Lower leg skin (tissue), 4 donors: ENCODE data around the gene AOPEP. TPM values are rescaled to one million over a fixed set of nuclear protein-coding genes. Genes with fewer than 3 reads are reported as not detected.

Experiments used
- DNase-seq, 2 donors: peaks; one replicate each; pipeline ENCODE4 v3.0.0-alpha.2; 2019; ENCODE audit warnings: low spot score in 2 of 2
- H3K4me3 ChIP-seq: fragments of 200-600 bp; sonication (generic); 2 replicates; pipeline ENCODE4 v1.5.1; 2017; ENCODE audit warnings: mild to moderate bottlenecking, low read depth; ENCODE audit not compliant: poor library complexity, severe bottlenecking
- CTCF ChIP-seq, 3 donors: fragments of 450-650 bp; IDR thresholded peaks; one replicate each; pipeline ENCODE4 v1.5.1; 2016; ENCODE audit warnings: antibody characterized with exemption in 3 of 3, mild to moderate bottlenecking in 3 of 3, moderate library complexity in 2 of 3
- POLR2A ChIP-seq, 2 donors: fragments of 450-650 bp; IDR thresholded peaks; one replicate each; pipeline ENCODE4 v1.6.1; 2016 to 2017; ENCODE audit warnings: antibody characterized with exemption in 2 of 2, mild to moderate bottlenecking in 1 of 2, moderate library complexity in 1 of 2
- whole genome bisulfite sequencing, 2 donors: methylation state at CpG; one replicate each; pipeline ENCODE4 v1.1.5; 2018; 5-methylcytosine and 5-hydroxymethylcytosine counted together
- intact Hi-C: fragments of 100-400 bp; cut with DNase I; formaldehyde crosslinking; loops from one replicate; pipeline ENCODE4 v1.15.0; 2023; ENCODE audit warnings: low total_unique reads
- total RNA-seq, 4 donors: library from RNA; depleted of rRNA; stranded (reverse); fragments of >200 nt; gene quantifications; one replicate each; pipeline ENCODE4 v1.1.0, GENCODE V29; 2016

The AOPEP gene
- total RNA-seq, 4 donors from 2014 or later = 66.3 to 136 (median 118) TPM

- 35 to 36% methylated on average over 14 of the region's 14 CpGs for WGBS, 2 donors
- no peak overlapping the region for H3K4me3 ChIP-seq
- peak; percentile 94 to 96 for DNase-seq
- intact Hi-C loops = loop anchor here (2.0 to 10.0 kb wide), 2 partner anchors 222 to 344 kb away; no protein-coding TSS in a partner anchor
- no peak for TF ChIP-seq POLR2A (IDR thresholded peaks at IDR 0.05)
- no peak for TF ChIP-seq CTCF (IDR thresholded peaks at IDR 0.05)
Observed at GRCh38 chr9:94783102-94783682, 56.7 kb downstream of the AOPEP start.

- TF ChIP-seq POLR2A (IDR thresholded peaks at IDR 0.05) (no peak), CTCF (IDR thresholded peaks at IDR 0.05) (no peak)
- no peak for DNase-seq
- intact Hi-C loops = loop anchor here (2.0 to 10.0 kb wide), 2 partner anchors 221 to 343 kb away; no protein-coding TSS in a partner anchor
- WGBS, 2 donors = 72 to 74% methylated on average over 2 of the region's 2 CpGs
- no peak overlapping the region for H3K4me3 ChIP-seq
Observed at GRCh38 chr9:94783928-94784327, 57.4 kb downstream of the AOPEP start.

- DNase-seq = no peak
- H3K4me3 ChIP-seq = no peak overlapping the region
- 88 to 92% methylated on average over 10 of the region's 10 CpGs for WGBS, 2 donors
- intact Hi-C loops = loop anchor here (2.0 to 10.0 kb wide), 2 partner anchors 219 to 335 kb away; no protein-coding TSS in a partner anchor
- TF ChIP-seq CTCF (IDR thresholded peaks at IDR 0.05) (no peak), POLR2A (IDR thresholded peaks at IDR 0.05) (no peak)
Observed at GRCh38 chr9:94785215-94786169, 59.0 kb downstream of the AOPEP start.

GRCh38 chr9:94786586-94786985 lies 60.1 kb downstream of the AOPEP start:
- TF ChIP-seq CTCF (IDR thresholded peaks at IDR 0.05) = no peak
- no peak for TF ChIP-seq POLR2A (IDR thresholded peaks at IDR 0.05)
- intact Hi-C loops = loop anchor here (2.0 to 10.0 kb wide), 2 partner anchors 218 to 334 kb away; no protein-coding TSS in a partner anchor
- no peak for DNase-seq
- 44 to 48% methylated on average over 3 of the region's 3 CpGs for WGBS, 2 donors
- no peak overlapping the region for H3K4me3 ChIP-seq

- TF ChIP-seq CTCF (IDR thresholded peaks at IDR 0.05) (no peak), POLR2A (IDR thresholded peaks at IDR 0.05) (no peak)
Observed at GRCh38 chr9:94787266-94787665, 60.8 kb downstream of the AOPEP start.

More at GRCh38 chr9:94787266-94787665, 60.8 kb downstream of the AOPEP start:
- intact Hi-C loops = loop anchor here (2.0 to 10.0 kb wide), 2 partner anchors 218 to 334 kb away; no protein-coding TSS in a partner anchor
- DNase-seq = no peak
- H3K4me3 ChIP-seq = no peak overlapping the region
- 45 to 46% methylated on average over 6 of the region's 6 CpGs for WGBS, 2 donors
